Mucosa of descending colon (tissue), 3 donors: ENCODE results near the gene UBAC1. TPM values are rescaled to one million over a fixed set of nuclear protein-coding genes. Genes with fewer than 3 reads are reported as not detected.

Experiments used
- ATAC-seq: fragments of 200-7000 bp; cut with Tn5 transposase; one replicate; pipeline ENCODE4 v1.9.1; 2020; ENCODE audit warnings: mild to moderate bottlenecking, moderate library complexity
- DNase-seq, 3 donors: peaks; one replicate each; pipeline ENCODE4 v3.0.0-alpha.2; 2020
- H3K36me3 ChIP-seq: fragments of 200-600 bp; one replicate; pipeline ENCODE4 v1.8.0; 2021; ENCODE audit warnings: low read depth, mild to moderate bottlenecking
- H3K4me1 ChIP-seq: fragments of 200-600 bp; one replicate; pipeline ENCODE4 v1.8.0; 2021; ENCODE audit warnings: low read depth, mild to moderate bottlenecking
- H3K4me3 ChIP-seq: fragments of 200-600 bp; one replicate; pipeline ENCODE4 v1.8.0; 2021; ENCODE audit warnings: mild to moderate bottlenecking
- H3K9me3 ChIP-seq: fragments of 200-600 bp; one replicate; pipeline ENCODE4 v1.8.0; 2021; ENCODE audit warnings: mild to moderate bottlenecking
- CTCF ChIP-seq: fragments of 200-600 bp; IDR thresholded peaks from one replicate; pipeline ENCODE4 v1.8.0; 2022; ENCODE audit warnings: antibody characterized with exemption, mild to moderate bottlenecking
- intact Hi-C, 2 donors: fragments of 100-400 bp; cut with DNase I in 1 of 2; cut with micrococcal nuclease in 1 of 2; formaldehyde crosslinking; loops; one replicate each; pipeline versions ENCODE4 v1.11.0 to v1.11.1; 2022; cut with DNase I, micrococcal nuclease
- total RNA-seq, 3 donors: library from RNA; stranded (reverse); fragmentation: NEBNext Ultra II Directional in 2 of 3; extraction: Animal tissue kit (Norgen Biotek cat#: 25700) in 2 of 3; gene quantifications; one replicate each; pipeline versions ENCODE4 v1.2.1 to v1.2.4, GENCODE V29; 2021 to 2023
- donor health status: DM: no; HTN: no; CAD: no; lungs with moderate emphysema.
- donor health status: DM: no; HTN: no; CAD: no.
- donor health status: DM: no; HTN: yes; CAD: no.

UBAC1 gene
- total RNA-seq, 3 donors from 2014 or later = 55.5 to 70.4 (median 64.0) TPM

GRCh38 chr9:135907431-135908092 is 53.6 kb downstream of the UBAC1 start, which contains the start of gene CAMSAP1:
Gene CAMSAP1, minus strand, starts transcription at chr9:135907546. Its CDS starts 387 bp downstream, at chr9:135907159.
- DNase-seq (peak; percentile 93 to 97 (median 96)), ATAC-seq (peak; percentile 97)
- intact Hi-C loops = no loop called here
- peak within 1 kb of the TSS; percentile 63 for H3K4me3 ChIP-seq
- no peaks in the 10 kb centered on the region for H3K36me3 ChIP-seq
- H3K4me1 ChIP-seq = peaks cover 15% of the 10 kb centered on the region
- TF ChIP-seq CTCF = no peak
- no peaks in the 10 kb centered on the region for H3K9me3 ChIP-seq

GRCh38 chr9:135907006-135907430 is 54.2 kb downstream of the UBAC1 start:
- intact Hi-C loops = no loop called here
- no peak for ATAC-seq
- H3K4me1 ChIP-seq = peaks cover 15% of the 10 kb centered on the region
- no peaks in the 10 kb centered on the region for H3K36me3 ChIP-seq
- no peak for TF ChIP-seq CTCF
- no peak for DNase-seq
- no peaks in the 10 kb centered on the region for H3K9me3 ChIP-seq
- H3K4me3 ChIP-seq = peak overlapping the region; percentile 63

- ATAC-seq = no peak
- intact Hi-C loops = no loop called here
- peak in 2 of 3 donors; percentile 28 to 61 for DNase-seq
- H3K4me1 ChIP-seq = peaks cover 15% of the 10 kb centered on the region
- no peaks in the 10 kb centered on the region for H3K9me3 ChIP-seq
- TF ChIP-seq CTCF = no peak
- peak overlapping the region; percentile 63 for H3K4me3 ChIP-seq
- no peaks in the 10 kb centered on the region for H3K36me3 ChIP-seq
These were observed 54.7 kb downstream of the UBAC1 start for GRCh38 chr9:135906291-135907005.

GRCh38 chr9:135905380-135906258 is 55.6 kb downstream of the UBAC1 start:
- no peak for TF ChIP-seq CTCF
- no peaks in the 10 kb centered on the region for H3K36me3 ChIP-seq
- DNase-seq (no peak), ATAC-seq (no peak)
- no peak overlapping the region for H3K4me3 ChIP-seq
- intact Hi-C loops = no loop called here
- peaks cover 15% of the 10 kb centered on the region for H3K4me1 ChIP-seq
- H3K9me3 ChIP-seq = no peaks in the 10 kb centered on the region

GRCh38 chr9:135903786-135904520 is 57.2 kb downstream of the UBAC1 start:
- Histone ChIP-seq H3K36me3 (no peaks in the 10 kb centered on the region), H3K9me3 (no peaks in the 10 kb centered on the region), H3K4me1 (peaks cover 8% of the 10 kb centered on the region), H3K4me3 (no peak overlapping the region)
- intact Hi-C loops = no loop called here
- DNase-seq (no peak), ATAC-seq (no peak)
- no peak for TF ChIP-seq CTCF
